ENCODE data around the gene CXXC5.

Gene CXXC5

GRCh38 chr5:139641116-139642080 lies 6.8 kb upstream of the CXXC5 start:
- Histone ChIP-seq H2AFZ (ENCODE audit: low read depth, low read length) (no peak overlapping the region), H3K27me3 (ENCODE audit: insufficient read depth, low read length) (no peaks in the 10 kb centered on the region), H3K4me1 (ENCODE audit: insufficient read depth, low read length) (peaks cover 37% of the 10 kb centered on the region), H3K36me3 (ENCODE audit: insufficient read depth, low read length) (no peaks in the 10 kb centered on the region), H3K4me3 (ENCODE audit: low read length) (no peak overlapping the region), H3K9me3 (ENCODE audit: low read length) (no peaks in the 10 kb centered on the region)

- no peak overlapping the region for H2AFZ ChIP-seq (ENCODE audit: low read depth, low read length)
- H3K27me3 ChIP-seq (ENCODE audit: insufficient read depth, low read length): no peaks in the 10 kb centered on the region
- peaks cover 37% of the 10 kb centered on the region for H3K4me1 ChIP-seq (ENCODE audit: insufficient read depth, low read length)
- no peaks in the 10 kb centered on the region for H3K36me3 ChIP-seq (ENCODE audit: insufficient read depth, low read length)
- H3K9me3 ChIP-seq (ENCODE audit: low read length): no peaks in the 10 kb centered on the region
- no peak overlapping the region for H3K4me3 ChIP-seq (ENCODE audit: low read length)
These were observed 5.9 kb upstream of the CXXC5 start for GRCh38 chr5:139642213-139642612.

- Histone ChIP-seq H3K9me3 (ENCODE audit: low read length) (no peaks in the 10 kb centered on the region), H3K27me3 (ENCODE audit: insufficient read depth, low read length) (no peaks in the 10 kb centered on the region), H3K4me1 (ENCODE audit: insufficient read depth, low read length) (peaks cover 39% of the 10 kb centered on the region), H2AFZ (ENCODE audit: low read depth, low read length) (no peak overlapping the region), H3K4me3 (ENCODE audit: low read length) (no peak overlapping the region), H3K36me3 (ENCODE audit: insufficient read depth, low read length) (no peaks in the 10 kb centered on the region)
These were observed 5.0 kb upstream of the CXXC5 start for GRCh38 chr5:139642891-139643871.

- Histone ChIP-seq H3K9me3 (ENCODE audit: low read length) (no peaks in the 10 kb centered on the region), H3K4me3 (ENCODE audit: low read length) (no peak overlapping the region), H3K36me3 (ENCODE audit: insufficient read depth, low read length) (no peaks in the 10 kb centered on the region), H2AFZ (ENCODE audit: low read depth, low read length) (no peak overlapping the region), H3K27me3 (ENCODE audit: insufficient read depth, low read length) (no peaks in the 10 kb centered on the region), H3K4me1 (ENCODE audit: insufficient read depth, low read length) (peaks cover 30% of the 10 kb centered on the region)
These were observed 4.1 kb upstream of the CXXC5 start for GRCh38 chr5:139644001-139644456.

GRCh38 chr5:139644646-139645429 lies 3.3 kb upstream of the CXXC5 start:
- Histone ChIP-seq H3K27me3 (ENCODE audit: insufficient read depth, low read length) (no peaks in the 10 kb centered on the region), H3K36me3 (ENCODE audit: insufficient read depth, low read length) (no peaks in the 10 kb centered on the region), H3K9me3 (ENCODE audit: low read length) (no peaks in the 10 kb centered on the region), H3K4me3 (ENCODE audit: low read length) (no peak overlapping the region), H2AFZ (ENCODE audit: low read depth, low read length) (no peak overlapping the region), H3K4me1 (ENCODE audit: insufficient read depth, low read length) (peaks cover 28% of the 10 kb centered on the region)

GRCh38 chr5:139645430-139645871 lies 2.7 kb upstream of the CXXC5 start:
- Histone ChIP-seq H3K9me3 (ENCODE audit: low read length) (no peaks in the 10 kb centered on the region), H3K27me3 (ENCODE audit: insufficient read depth, low read length) (no peaks in the 10 kb centered on the region), H3K36me3 (ENCODE audit: insufficient read depth, low read length) (no peaks in the 10 kb centered on the region), H3K4me1 (ENCODE audit: insufficient read depth, low read length) (peaks cover 28% of the 10 kb centered on the region), H2AFZ (ENCODE audit: low read depth, low read length) (no peak overlapping the region), H3K4me3 (ENCODE audit: low read length) (no peak overlapping the region)

GRCh38 chr5:139646111-139646510 lies 2.0 kb upstream of the CXXC5 start:
- Histone ChIP-seq H2AFZ (ENCODE audit: low read depth, low read length) (no peak overlapping the region), H3K4me1 (ENCODE audit: insufficient read depth, low read length) (peaks cover 35% of the 10 kb centered on the region), H3K27me3 (ENCODE audit: insufficient read depth, low read length) (no peaks in the 10 kb centered on the region), H3K9me3 (ENCODE audit: low read length) (no peaks in the 10 kb centered on the region), H3K4me3 (ENCODE audit: low read length) (no peak overlapping the region), H3K36me3 (ENCODE audit: insufficient read depth, low read length) (no peaks in the 10 kb centered on the region)

GRCh38 chr5:139646912-139647505 lies 1.1 kb upstream of the CXXC5 start:
- no peaks in the 10 kb centered on the region for H3K9me3 ChIP-seq (ENCODE audit: low read length)

GRCh38 chr5:139647506-139648204 lies 494 bp upstream of the CXXC5 start:
- H3K27me3 ChIP-seq (ENCODE audit: insufficient read depth, low read length): no peaks in the 10 kb centered on the region
- peak overlapping the region; percentile 80 for H2AFZ ChIP-seq (ENCODE audit: low read depth, low read length)
- H3K9me3 ChIP-seq (ENCODE audit: low read length): no peaks in the 10 kb centered on the region
- H3K4me3 ChIP-seq (ENCODE audit: low read length): peak overlapping the region; percentile 95
- H3K36me3 ChIP-seq (ENCODE audit: insufficient read depth, low read length): no peaks in the 10 kb centered on the region
- peaks cover 49% of the 10 kb centered on the region for H3K4me1 ChIP-seq (ENCODE audit: insufficient read depth, low read length)

More at GRCh38 chr5:139646912-139647505, 1.1 kb upstream of the CXXC5 start:
- no peaks in the 10 kb centered on the region for H3K27me3 ChIP-seq (ENCODE audit: insufficient read depth, low read length)
- H3K4me3 ChIP-seq (ENCODE audit: low read length): no peak overlapping the region
- H2AFZ ChIP-seq (ENCODE audit: low read depth, low read length): no peak overlapping the region
- H3K36me3 ChIP-seq (ENCODE audit: insufficient read depth, low read length): no peaks in the 10 kb centered on the region
- peaks cover 43% of the 10 kb centered on the region for H3K4me1 ChIP-seq (ENCODE audit: insufficient read depth, low read length)

GRCh38 chr5:139649082-139649991 lies 1.2 kb downstream of the CXXC5 start:
- H3K36me3 ChIP-seq (ENCODE audit: insufficient read depth, low read length): no peaks in the 10 kb centered on the region
- H3K9me3 ChIP-seq (ENCODE audit: low read length): no peaks in the 10 kb centered on the region
- H3K27me3 ChIP-seq (ENCODE audit: insufficient read depth, low read length): no peaks in the 10 kb centered on the region
- peaks cover 54% of the 10 kb centered on the region for H3K4me1 ChIP-seq (ENCODE audit: insufficient read depth, low read length)
- H3K4me3 ChIP-seq (ENCODE audit: low read length): peak overlapping the region; percentile 95
- H2AFZ ChIP-seq (ENCODE audit: low read depth, low read length): no peak overlapping the region

Data from neuron (in vitro differentiated cells).